WERI-Rb-1 (cell line): ENCODE data around the gene ENDOG.

Source experiments
- DNase-seq: peaks from one replicate; pipeline ENCODE4 v3.0.0-alpha.2; 2020
- H3K27ac ChIP-seq: fragments of 250-450 bp; sonication (Bioruptor Pico); 2 replicates; pipeline ENCODE4 v1.5.1; 2020; ENCODE audit warnings: mild to moderate bottlenecking, moderate library complexity
- H3K27me3 ChIP-seq: fragments of 250-450 bp; sonication (Bioruptor Pico); 2 replicates; pipeline ENCODE4 v1.5.1; 2021; ENCODE audit warnings: mild to moderate bottlenecking, low read depth, moderate library complexity; ENCODE audit not compliant: insufficient read depth, severe bottlenecking
- H3K36me3 ChIP-seq: fragments of 250-450 bp; sonication (Bioruptor Pico); 2 replicates; pipeline ENCODE4 v1.5.1; 2020; ENCODE audit warnings: mild to moderate bottlenecking, moderate library complexity
- H3K4me3 ChIP-seq: 2 replicates; pipeline ENCODE4 v1.5.1; 2011; ENCODE audit warnings: low read depth, mild to moderate bottlenecking, control low read depth, low read length
- H3K9me3 ChIP-seq: fragments of 250-450 bp; sonication (Bioruptor Pico); 2 replicates; pipeline ENCODE4 v1.5.1; 2021; ENCODE audit warnings: mild to moderate bottlenecking, moderate library complexity; ENCODE audit not compliant: severe bottlenecking
- TF ChIP-seq, protein P1 (sequence below): IDR thresholded peaks from 2 replicates; pipeline ENCODE4 v1.5.1; 2011; ENCODE audit warnings: low read depth, mild to moderate bottlenecking, control low read depth, inconsistent platforms, low read length

ENDOG gene

DNA sequence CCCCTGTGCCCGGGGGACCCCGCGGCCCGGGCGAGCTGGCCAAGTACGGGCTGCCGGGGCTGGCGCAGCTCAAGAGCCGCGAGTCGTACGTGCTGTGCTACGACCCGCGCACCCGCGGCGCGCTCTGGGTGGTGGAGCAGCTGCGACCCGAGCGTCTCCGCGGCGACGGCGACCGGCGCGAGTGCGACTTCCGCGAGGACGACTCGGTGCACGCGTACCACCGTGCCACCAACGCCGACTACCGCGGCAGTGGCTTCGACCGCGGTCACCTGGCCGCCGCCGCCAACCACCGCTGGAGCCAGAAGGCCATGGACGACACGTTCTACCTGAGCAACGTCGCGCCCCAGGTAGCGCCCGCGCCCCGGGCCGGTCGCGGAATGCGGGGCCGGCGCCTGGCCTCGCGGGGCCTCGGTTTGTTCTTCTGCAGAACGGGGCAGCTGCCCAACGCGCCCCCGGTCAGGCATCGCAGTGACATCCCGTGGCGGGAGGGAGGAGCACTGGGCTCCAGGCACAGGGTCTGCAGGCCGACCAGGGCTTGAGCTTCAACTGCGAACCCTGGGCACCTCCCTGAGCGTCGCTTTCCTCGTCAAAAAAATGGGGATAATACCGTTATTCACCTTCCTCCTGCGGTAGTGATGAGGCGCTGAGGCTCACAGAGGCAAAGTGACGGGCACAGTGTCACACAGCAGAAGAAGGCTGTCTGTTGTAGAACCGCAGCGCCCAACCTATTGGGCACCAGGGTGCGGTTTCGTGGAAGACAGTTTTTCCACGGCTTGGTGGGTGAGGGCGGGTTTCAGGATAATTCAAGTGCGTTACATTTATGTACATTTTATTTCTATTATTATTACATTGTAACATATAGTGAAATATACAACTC, 777 bp downstream of the ENDOG start:
- Histone ChIP-seq H3K27me3 (no peaks in the 10 kb centered on the region), H3K4me3 (peak overlapping the region; percentile 72), H3K9me3 (no peaks in the 10 kb centered on the region), H3K27ac (peak overlapping the region; percentile 82), H3K36me3 (peaks cover 39% of the 10 kb centered on the region)
- DNase-seq: peak; percentile 52
- TF ChIP-seq, protein P1, sequence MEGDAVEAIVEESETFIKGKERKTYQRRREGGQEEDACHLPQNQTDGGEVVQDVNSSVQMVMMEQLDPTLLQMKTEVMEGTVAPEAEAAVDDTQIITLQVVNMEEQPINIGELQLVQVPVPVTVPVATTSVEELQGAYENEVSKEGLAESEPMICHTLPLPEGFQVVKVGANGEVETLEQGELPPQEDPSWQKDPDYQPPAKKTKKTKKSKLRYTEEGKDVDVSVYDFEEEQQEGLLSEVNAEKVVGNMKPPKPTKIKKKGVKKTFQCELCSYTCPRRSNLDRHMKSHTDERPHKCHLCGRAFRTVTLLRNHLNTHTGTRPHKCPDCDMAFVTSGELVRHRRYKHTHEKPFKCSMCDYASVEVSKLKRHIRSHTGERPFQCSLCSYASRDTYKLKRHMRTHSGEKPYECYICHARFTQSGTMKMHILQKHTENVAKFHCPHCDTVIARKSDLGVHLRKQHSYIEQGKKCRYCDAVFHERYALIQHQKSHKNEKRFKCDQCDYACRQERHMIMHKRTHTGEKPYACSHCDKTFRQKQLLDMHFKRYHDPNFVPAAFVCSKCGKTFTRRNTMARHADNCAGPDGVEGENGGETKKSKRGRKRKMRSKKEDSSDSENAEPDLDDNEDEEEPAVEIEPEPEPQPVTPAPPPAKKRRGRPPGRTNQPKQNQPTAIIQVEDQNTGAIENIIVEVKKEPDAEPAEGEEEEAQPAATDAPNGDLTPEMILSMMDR: no peak

DNA sequence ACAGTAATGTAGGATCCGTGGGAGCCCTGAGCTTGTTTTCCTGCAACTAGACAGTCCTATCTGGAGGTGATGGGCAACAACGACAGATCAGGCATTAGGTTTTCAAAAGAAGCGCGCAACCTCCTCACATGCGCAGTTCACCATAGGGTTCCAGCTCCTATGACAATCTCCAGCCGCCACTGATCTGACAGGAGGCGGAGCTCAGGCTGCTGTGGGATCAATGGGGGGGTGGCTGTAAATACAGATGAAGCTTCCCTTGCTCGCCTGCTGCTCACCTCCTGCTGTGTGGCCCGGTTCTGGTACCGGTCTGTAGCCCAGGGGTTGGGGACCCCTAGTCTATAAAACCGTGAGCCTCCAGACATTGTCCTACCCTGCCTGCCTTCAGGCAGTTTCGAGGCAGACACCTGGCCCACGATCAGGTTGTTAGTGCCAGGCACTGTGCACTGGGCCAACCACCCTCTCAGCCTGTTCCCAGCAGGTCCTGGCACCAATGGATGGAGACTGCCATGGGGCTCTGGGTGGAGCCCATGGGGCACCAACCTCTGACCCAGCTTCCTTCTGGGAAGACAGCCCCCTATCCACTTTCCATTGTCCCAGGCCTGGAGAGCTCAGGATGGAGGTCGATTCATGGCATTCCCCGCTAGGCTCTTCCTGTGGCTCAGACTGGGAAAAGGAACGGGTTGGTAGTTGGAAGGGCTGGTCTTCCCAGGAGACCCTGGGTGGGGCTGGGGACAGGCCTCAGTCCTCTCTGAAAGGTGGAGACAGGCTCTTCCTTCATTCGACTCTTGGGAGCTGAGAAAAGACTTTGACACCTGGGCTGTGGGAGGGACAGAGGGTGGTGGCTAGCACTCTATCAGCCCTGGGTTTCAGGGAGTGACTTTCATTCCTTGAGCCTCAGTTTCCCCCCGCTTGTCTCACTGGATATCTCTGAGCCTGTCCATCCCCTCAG, 1.7 kb downstream of the ENDOG start:
- Histone ChIP-seq H3K36me3 (peaks cover 46% of the 10 kb centered on the region), H3K27ac (peak overlapping the region; percentile 82), H3K27me3 (no peaks in the 10 kb centered on the region), H3K9me3 (no peaks in the 10 kb centered on the region), H3K4me3 (peak overlapping the region; percentile 72)
- peak; percentile 94 for DNase-seq
- TF ChIP-seq, protein P1: no peak

DNA sequence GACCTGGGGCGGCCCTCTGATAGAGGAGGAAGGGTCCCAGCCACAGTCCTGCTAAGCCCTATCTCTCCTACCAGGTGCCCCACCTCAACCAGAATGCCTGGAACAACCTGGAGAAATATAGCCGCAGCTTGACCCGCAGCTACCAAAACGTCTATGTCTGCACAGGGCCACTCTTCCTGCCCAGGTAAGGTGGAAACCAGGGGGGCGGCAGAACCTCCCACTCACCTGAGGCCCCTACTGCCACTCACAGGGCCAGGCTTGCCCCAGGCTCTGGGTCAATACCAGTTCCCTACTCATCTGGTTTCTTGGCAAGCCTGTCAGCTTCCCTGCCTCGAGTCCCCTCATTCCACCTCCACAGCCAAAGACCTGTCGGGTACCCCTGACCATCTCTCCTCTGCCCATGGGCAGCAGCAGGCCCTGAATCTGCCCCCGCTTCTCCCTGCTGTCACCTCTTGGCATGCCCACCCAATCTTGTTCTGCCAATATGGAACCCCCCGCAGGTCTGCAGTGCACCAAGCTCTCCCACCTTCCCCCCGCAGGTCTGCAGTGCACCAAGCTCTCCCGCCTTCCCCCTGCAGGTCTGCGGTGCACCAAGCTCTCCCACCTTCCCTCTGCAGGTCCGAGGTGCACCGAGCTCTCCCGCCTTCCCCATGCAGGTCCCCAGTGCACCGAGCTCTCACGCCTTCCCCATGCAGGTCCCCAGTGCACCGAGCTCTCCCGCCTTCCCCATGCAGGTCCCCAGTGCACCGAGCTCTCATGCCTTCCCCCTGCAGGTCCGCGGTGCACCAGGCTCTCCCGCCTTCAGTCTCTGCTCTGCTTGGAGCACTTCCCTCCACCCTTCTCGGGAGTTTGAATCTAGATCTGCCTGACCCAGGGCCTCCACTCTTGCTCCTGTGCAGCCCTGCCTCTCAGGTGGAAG, 2.6 kb downstream of the ENDOG start:
- Histone ChIP-seq H3K4me3 (no peak overlapping the region), H3K27me3 (no peaks in the 10 kb centered on the region), H3K9me3 (no peaks in the 10 kb centered on the region), H3K36me3 (peaks cover 56% of the 10 kb centered on the region), H3K27ac (peak overlapping the region; percentile 82)
- no peak for DNase-seq
- TF ChIP-seq, protein P1: no peak

DNA sequence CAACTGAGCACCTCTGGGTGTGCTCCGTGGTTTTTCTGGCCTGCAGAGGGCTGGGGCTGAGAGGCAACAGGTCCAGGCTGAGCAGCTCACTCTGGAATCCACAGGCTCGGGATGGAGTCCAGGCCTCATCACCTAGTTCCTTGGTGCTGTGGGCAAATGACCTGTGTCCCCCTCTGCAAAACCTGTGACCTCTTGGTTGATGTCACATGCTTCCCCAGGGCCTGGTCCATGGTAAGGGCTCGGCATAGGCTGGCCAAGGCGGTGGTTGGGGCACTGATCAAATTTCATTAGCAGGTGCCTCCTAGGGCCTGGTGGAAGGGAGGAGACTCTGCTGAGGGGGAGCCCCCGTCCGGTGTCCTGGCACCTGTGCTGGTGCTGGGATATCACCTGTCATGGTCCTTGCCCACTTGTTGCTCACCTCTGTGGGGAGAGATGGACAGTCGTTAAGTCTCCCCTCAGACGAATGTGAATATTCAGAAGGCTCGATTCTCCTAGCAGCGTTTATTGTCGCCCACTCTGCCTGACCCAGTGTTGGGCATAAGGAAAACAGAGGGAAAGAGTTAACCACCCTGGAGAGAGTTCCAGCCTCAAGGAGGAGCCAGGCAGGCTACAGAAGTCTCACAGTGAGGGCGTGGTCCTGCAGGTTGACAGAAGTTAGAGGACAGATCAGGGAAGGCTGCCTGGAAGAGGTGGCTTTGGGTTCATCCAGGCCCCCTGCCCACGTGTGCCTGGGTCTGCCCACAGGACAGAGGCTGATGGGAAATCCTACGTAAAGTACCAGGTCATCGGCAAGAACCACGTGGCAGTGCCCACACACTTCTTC, 3.5 kb downstream of the ENDOG start:
- Histone ChIP-seq H3K27me3 (no peaks in the 10 kb centered on the region), H3K4me3 (no peak overlapping the region), H3K27ac (no peak overlapping the region), H3K36me3 (peaks cover 64% of the 10 kb centered on the region), H3K9me3 (no peaks in the 10 kb centered on the region)
- TF ChIP-seq, protein P1: no peak
- DNase-seq: no peak
